Amniotic epithelial cell (primary cell): ENCODE data around the gene AMFR.
A peak's percentile ranks its signal among the peaks of the same experiment; 100 is the strongest.

Source experiments
- DNase-seq: peaks from one replicate; pipeline ENCODE4 v3.0.0-alpha.2; 2010; ENCODE audit warnings: low read depth

Gene AMFR

GRCh38 chr16:56347166-56347565 lies 78.2 kb downstream of the AMFR start:
- DNase-seq: no peak

- DNase-seq: no peak
Measured at GRCh38 chr16:56346131-56346890, 79.0 kb downstream of the AMFR start.

- DNase-seq: no peak
Measured at GRCh38 chr16:56345406-56346050, 79.8 kb downstream of the AMFR start.

- peak; percentile 43 for DNase-seq
Measured at GRCh38 chr16:56344518-56345405, 80.6 kb downstream of the AMFR start.

- peak; percentile 27 for DNase-seq
Measured at GRCh38 chr16:56343661-56344517, 81.5 kb downstream of the AMFR start.

GRCh38 chr16:56341656-56342399 lies 83.5 kb downstream of the AMFR start:
- DNase-seq: peak; percentile 27

GRCh38 chr16:56340864-56341365 lies 84.4 kb downstream of the AMFR start:
- DNase-seq: no peak

GRCh38 chr16:56340416-56340815 lies 84.9 kb downstream of the AMFR start:
- no peak for DNase-seq

- DNase-seq: no peak
Measured at GRCh38 chr16:56339431-56340195, 85.7 kb downstream of the AMFR start.

- DNase-seq: no peak
Measured at GRCh38 chr16:56338566-56339318, 86.6 kb downstream of the AMFR start.

GRCh38 chr16:56337858-56338325 lies 87.5 kb downstream of the AMFR start:
- DNase-seq: no peak

- DNase-seq: no peak
Measured at GRCh38 chr16:56337131-56337857, 88.1 kb downstream of the AMFR start.

GRCh38 chr16:56336711-56337110 lies 88.6 kb downstream of the AMFR start:
- no peak for DNase-seq

GRCh38 chr16:56336071-56336688 lies 89.2 kb downstream of the AMFR start:
- DNase-seq: no peak

- DNase-seq: no peak
Measured at GRCh38 chr16:56334761-56335160, 90.6 kb downstream of the AMFR start.

GRCh38 chr16:56332464-56333079 lies 92.8 kb downstream of the AMFR start:
- peak; percentile 74 for DNase-seq

GRCh38 chr16:56331915-56332314 lies 93.4 kb downstream of the AMFR start:
- DNase-seq: no peak
